ENCODE measurements around the gene LRP1B.

Gene LRP1B

GRCh38 chr2:141499123-141499522 lies 631.7 kb downstream of the LRP1B start:
- no peak for TF ChIP-seq POLR2AphosphoS5 (IDR thresholded peaks at IDR 0.05; ENCODE audit: low read depth, low read length)

DNA sequence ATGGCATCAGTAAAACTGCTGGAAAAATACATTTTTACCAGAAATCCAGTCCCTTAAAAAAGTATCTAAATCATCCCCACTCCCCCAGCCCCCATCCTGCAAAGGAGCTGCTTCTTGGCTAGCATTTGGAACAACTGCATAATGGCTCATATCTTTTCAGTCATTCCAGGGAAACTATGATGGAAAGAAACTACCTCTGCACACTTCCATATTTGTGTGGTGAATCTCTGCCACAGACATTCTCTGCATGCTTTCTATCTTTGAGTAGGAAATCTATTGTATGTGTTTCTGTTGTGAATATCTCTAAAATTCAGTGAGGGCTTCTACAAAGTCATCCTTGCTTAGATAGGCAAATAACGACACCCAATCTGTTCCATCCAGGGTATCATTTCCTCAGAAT lies 632.3 kb downstream of the LRP1B start:
- TF ChIP-seq POLR2AphosphoS5 (IDR thresholded peaks at IDR 0.05; ENCODE audit: low read depth, low read length) (no peak), TAF1 (IDR thresholded peaks at IDR 0.05; ENCODE audit: borderline replicate concordance, insufficient read depth, low read length) (no peak), FOXP2 (optimal IDR thresholded peaks at IDR 0.05; ENCODE audit: borderline replicate concordance, extremely low read depth, extremely low read length, insufficient read depth) (no peak), SIN3A (IDR thresholded peaks at IDR 0.05; ENCODE audit: borderline replicate concordance, insufficient read depth, low read length) (no peak), REST (IDR thresholded peaks at IDR 0.05; ENCODE audit: insufficient read depth in 1 of 2, low read depth in 2 of 2, low read length in 2 of 2) (no peak)

DNA sequence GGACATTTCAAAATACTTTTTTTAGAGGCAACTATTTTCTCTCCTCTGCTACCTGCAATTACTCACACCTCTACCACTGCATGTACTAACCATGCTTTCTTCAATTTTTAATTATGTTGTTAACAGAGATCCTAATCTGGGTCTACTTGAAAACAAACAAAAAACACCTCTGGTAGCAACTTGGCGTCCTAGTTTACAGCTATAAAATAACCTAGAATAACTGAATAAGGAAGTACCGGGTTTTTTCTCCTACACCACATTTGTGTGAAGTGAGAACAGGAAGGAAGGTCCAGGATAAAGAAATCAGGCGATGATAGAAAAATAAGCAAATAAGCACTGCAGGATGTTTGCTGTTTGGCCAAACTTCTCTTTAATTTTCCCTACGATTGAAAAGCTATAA lies 633.5 kb downstream of the LRP1B start:
- TF ChIP-seq REST (IDR thresholded peaks at IDR 0.05; ENCODE audit: insufficient read depth in 1 of 2, low read depth in 2 of 2, low read length in 2 of 2): no peak
- TF ChIP-seq SIN3A (IDR thresholded peaks at IDR 0.05; ENCODE audit: borderline replicate concordance, insufficient read depth, low read length): no peak
- no peak for TF ChIP-seq FOXP2 (optimal IDR thresholded peaks at IDR 0.05; ENCODE audit: borderline replicate concordance, extremely low read depth, extremely low read length, insufficient read depth)
- no peak for TF ChIP-seq POLR2AphosphoS5 (IDR thresholded peaks at IDR 0.05; ENCODE audit: low read depth, low read length)
- no peak for TF ChIP-seq TAF1 (IDR thresholded peaks at IDR 0.05; ENCODE audit: borderline replicate concordance, insufficient read depth, low read length)

DNA sequence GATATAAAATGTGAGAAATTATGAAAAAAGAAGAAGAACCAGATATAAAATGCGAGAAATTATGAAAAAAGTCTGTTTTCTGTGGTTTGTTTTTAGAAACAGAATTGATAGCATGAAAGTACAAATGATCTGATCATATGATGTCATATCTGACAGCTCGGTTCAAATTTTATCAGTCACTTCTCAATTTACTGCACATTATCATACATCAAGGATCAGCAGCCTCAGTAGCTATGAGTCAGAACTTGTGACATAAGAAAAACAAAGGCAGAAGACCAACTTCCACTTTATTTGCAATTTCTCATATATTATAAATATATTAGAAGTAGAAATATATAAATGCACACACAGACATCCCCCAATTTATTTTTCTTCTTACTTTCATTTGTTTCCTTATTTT lies 634.0 kb downstream of the LRP1B start:
- no peak for TF ChIP-seq TAF1 (IDR thresholded peaks at IDR 0.05; ENCODE audit: borderline replicate concordance, insufficient read depth, low read length)
- no peak for TF ChIP-seq FOXP2 (optimal IDR thresholded peaks at IDR 0.05; ENCODE audit: borderline replicate concordance, extremely low read depth, extremely low read length, insufficient read depth)
- TF ChIP-seq REST (IDR thresholded peaks at IDR 0.05; ENCODE audit: insufficient read depth in 1 of 2, low read depth in 2 of 2, low read length in 2 of 2): no peak
- no peak for TF ChIP-seq SIN3A (IDR thresholded peaks at IDR 0.05; ENCODE audit: borderline replicate concordance, insufficient read depth, low read length)
- no peak for TF ChIP-seq POLR2AphosphoS5 (IDR thresholded peaks at IDR 0.05; ENCODE audit: low read depth, low read length)

GRCh38 chr2:141493936-141494335 lies 636.9 kb downstream of the LRP1B start:
- TF ChIP-seq POLR2AphosphoS5 (IDR thresholded peaks at IDR 0.05; ENCODE audit: low read depth, low read length): no peak
- no peak for TF ChIP-seq TAF1 (IDR thresholded peaks at IDR 0.05; ENCODE audit: borderline replicate concordance, insufficient read depth, low read length)
- no peak for TF ChIP-seq FOXP2 (optimal IDR thresholded peaks at IDR 0.05; ENCODE audit: borderline replicate concordance, extremely low read depth, extremely low read length, insufficient read depth)
- no peak for TF ChIP-seq SIN3A (IDR thresholded peaks at IDR 0.05; ENCODE audit: borderline replicate concordance, insufficient read depth, low read length)
- no peak for TF ChIP-seq REST (IDR thresholded peaks at IDR 0.05; ENCODE audit: insufficient read depth in 1 of 2, low read depth in 2 of 2, low read length in 2 of 2)

Measured in PFSK-1 (cell line).